NCI-H2171 (cell line): ENCODE data around the gene PRPF19.
A peak's percentile ranks its signal among the peaks of the same experiment; 100 is the strongest.

ENCODE experiments used
- DNase-seq: peaks from one replicate; lab custom pipeline; 2025; lab: John Stamatoyannopoulos, UW

PRPF19 gene

DNA sequence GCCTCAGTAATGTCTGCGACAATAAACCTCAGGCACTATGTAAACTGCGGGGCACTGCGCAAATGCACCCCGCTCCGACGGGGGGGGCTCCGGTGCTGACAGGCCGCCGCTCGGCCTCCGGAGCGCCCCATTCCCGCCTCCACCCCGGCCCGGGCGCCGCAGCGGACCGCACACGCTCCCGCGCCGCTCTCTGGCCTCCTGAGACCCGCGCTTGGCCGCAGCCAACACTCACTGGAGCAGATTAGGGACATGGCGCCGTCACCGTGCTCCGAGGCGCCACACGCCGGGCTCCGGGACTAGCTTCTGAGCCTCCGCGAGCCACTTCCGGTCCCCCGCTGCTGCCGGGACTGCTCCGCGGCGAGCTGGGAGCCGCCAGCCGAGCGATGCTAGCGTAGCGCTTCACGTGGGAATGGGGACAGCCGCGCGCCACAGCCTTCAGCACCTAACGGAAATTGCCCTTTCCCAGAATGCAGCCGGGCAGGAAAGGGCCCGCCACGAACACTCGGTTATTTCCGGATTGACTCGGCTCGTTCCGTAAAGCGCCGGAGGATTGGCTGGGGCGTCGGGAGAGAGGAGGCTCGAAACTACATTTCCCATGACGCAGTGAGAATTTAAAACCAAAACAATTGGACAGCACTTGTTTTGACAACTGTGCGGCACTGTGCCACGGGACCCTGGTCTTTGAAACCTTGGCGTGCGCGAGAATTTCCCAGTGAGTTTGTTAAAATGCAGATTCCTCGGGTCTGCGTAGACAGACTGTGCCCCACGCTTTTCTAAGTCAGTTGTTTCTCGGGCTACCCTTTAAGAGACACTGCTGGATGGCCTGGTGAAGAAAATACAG is at the start of gene PRPF19:
Gene PRPF19, minus strand, starts transcription at position 454 of the 841 bp plus-strand sequence. Its CDS starts 203 bp downstream, at position 251.
- DNase-seq, result peak; percentile 94

DNA sequence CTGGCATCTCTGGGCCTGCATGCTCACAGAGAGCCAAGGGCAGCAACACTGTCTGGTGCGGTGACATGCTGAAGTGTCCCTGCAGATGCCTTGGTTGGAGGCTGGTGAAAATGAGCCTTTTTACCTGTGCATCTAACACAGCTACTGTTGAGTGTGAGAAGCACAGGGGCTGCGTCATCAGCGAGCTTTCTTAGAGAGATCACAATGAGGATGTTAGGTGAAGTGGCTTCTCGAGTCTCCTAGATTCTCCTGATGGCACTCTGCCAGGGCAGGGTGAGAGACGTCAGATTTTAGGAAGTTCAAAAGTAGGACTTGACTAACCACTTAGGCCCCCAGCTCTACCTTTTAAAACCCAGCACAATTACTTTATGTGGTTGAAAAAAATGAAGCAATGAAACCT is 49.2 kb upstream of the PRPF19 start:
- no peak for DNase-seq

DNA sequence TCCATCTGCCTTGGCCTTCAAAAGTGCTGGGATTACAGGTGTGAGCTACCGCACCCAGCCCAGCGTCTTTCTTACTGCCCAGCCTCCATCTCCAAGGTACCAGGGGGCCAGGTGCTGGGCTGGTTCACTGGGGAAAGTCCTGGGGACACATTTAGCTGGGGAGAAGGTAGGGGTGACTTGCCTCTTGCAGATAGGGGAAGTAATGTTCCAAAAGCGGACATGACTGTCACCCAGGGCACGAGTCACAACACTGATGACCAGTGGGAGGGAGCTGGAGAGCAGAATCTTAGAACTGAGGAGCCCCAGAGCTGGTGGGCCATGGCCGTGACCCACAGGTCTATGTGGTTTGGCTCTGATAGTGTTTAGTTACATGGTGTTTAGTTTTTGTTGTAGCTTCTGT is 48.0 kb upstream of the PRPF19 start:
- DNase-seq, result no peak

DNA sequence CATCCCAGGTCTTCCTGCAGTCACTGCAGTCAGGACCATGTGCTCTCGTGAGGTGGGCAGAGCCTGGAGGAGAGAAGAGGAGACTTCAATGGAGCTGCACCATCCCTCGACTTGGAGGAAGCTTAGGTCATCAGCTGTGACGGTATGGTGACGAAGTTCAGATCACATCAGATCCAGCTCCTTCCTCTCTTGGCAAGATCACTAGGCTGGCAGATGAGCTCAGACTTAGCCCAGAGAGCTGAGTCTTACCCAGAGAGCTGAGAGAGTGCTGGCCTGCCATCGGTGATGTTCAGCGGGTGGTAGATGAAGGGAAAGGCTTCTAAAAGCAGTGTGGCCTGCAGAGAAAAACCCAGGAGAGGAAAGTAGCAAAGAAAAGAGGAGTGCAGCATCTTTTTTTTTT is 47.4 kb upstream of the PRPF19 start:
- DNase-seq, result no peak

GRCh38 chr11:60952742-60953170 is 46.4 kb upstream of the PRPF19 start:
- no peak for DNase-seq

GRCh38 chr11:60951904-60952741 is 45.7 kb upstream of the PRPF19 start, which contains the start of gene SLC15A3:
SLC15A3 (minus strand) TSS chr11:60952176; CDS start chr11:60951551, 625 bp downstream.
- DNase-seq, result no peak

DNA sequence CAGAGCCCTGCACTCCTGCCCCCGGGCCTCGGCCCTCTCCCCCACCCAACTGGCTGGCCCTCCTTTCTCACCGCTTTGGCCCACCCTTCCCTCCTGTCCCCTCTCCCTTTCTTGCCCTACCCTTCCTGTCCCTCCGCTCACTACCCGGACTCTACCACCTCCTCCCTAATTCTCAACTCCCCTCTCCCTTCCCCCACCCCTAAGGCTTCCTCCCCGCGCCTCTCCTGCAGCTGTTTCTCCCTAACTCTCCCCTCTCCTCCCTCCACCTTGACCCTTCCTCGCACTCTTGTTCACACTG is 45.2 kb upstream of the PRPF19 start:
- DNase-seq, result no peak

DNA sequence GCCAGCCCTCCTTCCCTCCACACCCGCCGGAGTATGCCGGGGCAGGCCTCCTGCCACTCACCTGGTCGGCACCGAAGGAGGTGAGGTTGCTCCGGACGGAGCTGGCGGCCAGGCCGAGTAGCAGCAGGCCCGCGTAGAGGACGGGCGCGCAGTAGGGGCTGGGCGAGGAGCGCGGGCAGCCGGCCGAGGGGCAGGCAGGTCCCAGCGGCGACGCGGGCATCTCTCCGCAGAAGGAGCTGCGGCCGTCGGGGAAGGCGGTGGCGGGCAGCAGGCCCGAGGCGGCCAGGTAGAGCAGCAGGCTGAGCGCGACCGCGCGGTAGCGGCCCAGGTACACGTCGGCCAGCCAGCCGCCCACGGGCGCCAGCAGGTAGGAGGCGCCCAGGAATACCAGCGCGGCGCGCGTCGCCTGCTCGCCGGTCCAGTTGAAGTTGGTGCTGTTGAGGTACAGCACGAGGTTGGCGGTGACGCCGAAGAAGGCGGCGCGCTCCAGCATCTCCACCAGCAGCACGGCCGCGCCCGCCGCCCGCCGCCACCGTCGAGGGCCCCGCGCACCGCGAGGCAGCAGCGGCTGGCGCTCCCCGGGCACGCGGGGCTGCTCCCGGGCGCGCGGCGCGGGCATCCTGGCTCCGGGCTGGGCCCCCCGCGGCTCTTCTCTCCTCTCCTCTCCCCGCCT is 44.7 kb upstream of the PRPF19 start:
- no peak for DNase-seq

DNA sequence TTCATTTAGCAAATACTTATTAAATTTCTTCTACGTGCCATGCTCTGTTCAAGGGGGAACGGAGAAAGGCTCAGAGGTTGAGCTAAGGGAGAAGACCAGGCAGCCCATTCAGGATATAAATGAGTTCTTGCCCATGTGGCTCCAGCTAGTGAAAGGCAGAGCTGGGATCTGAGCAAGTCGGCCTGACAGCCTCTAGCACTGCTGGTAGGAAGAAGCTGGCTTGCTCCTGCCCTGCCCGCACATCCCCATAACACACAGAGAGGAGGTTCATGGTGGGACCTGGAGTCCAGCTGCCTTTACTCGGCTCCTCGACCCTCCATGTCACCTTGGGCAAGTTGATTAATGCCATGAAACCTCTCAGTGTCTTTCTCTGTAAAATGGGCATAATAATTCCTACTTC is 43.6 kb upstream of the PRPF19 start:
- DNase-seq, result no peak

- DNase-seq, result peak; percentile 74
These were observed 41.9 kb upstream of the PRPF19 start for GRCh38 chr11:60948250-60948649.

DNA sequence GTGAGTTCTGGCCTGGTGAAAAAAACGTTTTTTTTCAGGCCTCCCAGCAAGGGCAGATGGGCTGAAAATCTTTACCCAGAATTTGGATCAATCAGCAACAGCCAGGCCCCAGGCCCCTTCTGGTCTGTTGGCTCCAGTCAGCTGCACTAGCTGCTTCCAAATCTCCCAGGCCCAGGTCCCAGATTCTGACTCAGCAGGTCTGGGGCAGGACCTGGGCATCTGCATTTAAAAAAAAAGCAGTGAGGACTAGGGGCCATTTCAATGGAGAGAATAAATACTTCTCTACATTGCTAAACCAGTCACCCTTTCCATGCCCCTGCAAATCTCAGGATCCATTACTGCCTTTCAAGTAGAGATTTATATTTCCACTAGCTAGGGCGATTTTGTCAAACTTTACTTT is 41.3 kb upstream of the PRPF19 start:
- no peak for DNase-seq

DNA sequence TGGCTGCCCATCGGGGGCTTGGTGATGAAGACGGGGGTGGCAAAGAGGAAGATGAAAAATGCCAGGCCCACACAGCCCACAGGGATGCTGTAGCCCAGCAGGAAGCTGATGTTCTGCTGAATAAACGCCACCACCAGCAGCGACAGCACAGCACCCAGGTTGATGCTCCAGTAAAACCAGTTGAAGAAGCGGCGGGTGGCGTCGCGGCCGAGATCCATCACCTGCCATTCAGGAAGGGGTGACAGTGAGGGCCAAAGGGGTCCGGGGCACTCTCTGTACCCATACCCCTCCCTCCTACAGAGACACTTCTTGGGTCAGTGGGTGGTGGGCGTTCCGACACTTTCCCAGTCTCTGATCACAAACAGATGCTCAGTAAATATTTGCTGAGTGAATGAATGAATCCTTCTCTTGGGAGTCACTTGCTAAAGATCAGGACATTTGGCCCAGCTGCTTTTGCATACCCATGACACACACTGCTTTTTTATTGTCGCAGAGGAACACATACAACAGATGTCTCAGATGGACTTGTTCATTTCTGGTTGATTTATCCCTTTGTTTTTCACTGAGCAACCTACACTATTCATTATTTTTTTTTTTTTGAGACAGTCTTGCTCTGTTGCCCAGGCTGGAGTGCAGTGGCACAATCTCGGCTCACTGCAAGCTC is 40.3 kb upstream of the PRPF19 start:
- DNase-seq, result peak; percentile 83

- no peak for DNase-seq
These were observed 38.9 kb upstream of the PRPF19 start for GRCh38 chr11:60945295-60945667.

GRCh38 chr11:60944490-60945294 is 38.3 kb upstream of the PRPF19 start:
- no peak for DNase-seq

DNA sequence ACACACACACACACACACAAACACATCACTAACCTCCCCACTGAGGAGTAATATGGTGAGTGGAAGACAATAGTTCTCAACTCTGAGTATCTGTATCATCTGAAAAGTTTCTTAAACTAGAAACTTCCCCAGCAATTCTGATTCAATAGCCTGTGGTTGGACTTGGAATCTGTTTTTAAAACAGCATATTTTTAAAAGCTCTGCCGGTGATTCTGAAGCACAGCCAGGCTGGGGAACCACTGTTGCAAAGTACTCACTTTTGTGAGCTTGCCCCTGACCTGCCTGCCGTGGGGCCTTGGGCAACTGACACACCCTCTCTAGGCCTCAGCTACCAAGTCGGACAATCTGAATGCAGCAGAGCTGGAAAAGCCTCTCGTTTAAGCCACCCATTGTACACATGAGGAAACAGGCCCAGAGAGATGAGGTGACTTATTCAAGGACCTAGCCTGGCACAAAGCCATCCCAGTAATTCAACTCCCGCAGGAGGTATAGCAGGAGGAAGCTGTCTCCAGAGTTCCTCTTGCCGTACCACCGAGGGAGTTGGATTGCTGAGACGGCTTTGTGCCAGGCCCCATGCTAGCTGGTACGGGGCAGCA is 36.7 kb upstream of the PRPF19 start:
- DNase-seq, result peak; percentile 89

- peak; percentile 79 for DNase-seq
These were observed 35.8 kb upstream of the PRPF19 start for GRCh38 chr11:60942219-60942618.

- no peak for DNase-seq
These were observed 35.2 kb upstream of the PRPF19 start for GRCh38 chr11:60941371-60942119.

GRCh38 chr11:60939855-60940254 is 33.5 kb upstream of the PRPF19 start:
- DNase-seq, result no peak

DNA sequence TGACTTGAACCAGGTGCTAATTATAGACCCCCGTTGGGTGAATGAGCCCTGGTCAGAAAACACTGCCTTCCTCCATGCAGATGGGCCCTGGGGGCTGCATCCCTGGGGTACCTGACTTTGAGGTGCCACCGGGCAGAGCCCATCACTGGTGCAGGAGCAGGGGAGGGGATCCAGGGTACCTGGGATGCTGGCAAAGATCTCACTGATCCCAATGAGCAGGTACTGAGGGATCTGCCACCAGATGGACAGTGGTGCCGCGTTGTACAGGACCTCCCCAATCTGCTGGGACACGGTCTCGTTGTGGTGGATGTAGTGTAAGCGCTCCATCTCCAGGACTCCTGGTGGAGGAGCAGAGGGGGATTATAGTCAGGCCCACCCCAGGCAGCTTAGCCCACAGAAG is 32.9 kb upstream of the PRPF19 start:
- no peak for DNase-seq

GRCh38 chr11:60938500-60938899 is 32.1 kb upstream of the PRPF19 start:
- DNase-seq, result no peak
